IPS DF 4.7 (cell line): ENCODE results near the gene CNTN1.

Experiments used
- DNase-seq: peaks from one replicate; pipeline ENCODE4 v3.0.0-alpha.2; 2013; ENCODE audit warnings: low spot score; ENCODE audit errors: extremely low read depth

CNTN1 gene

GRCh38 chr12:40691913-40692764, at the start of gene CNTN1:
TSS of gene CNTN1 (plus strand) at chr12:40692439.
- DNase-seq, result peak; percentile 89

GRCh38 chr12:40643506-40643905, 48.7 kb upstream of the CNTN1 start:
- DNase-seq, result no peak

GRCh38 chr12:40643976-40644375, 48.3 kb upstream of the CNTN1 start:
- no peak for DNase-seq

- no peak for DNase-seq
Observed at GRCh38 chr12:40644708-40645107, 47.5 kb upstream of the CNTN1 start.

GRCh38 chr12:40645361-40645760, 46.9 kb upstream of the CNTN1 start:
- DNase-seq, result no peak

- no peak for DNase-seq
Observed at GRCh38 chr12:40646456-40646855, 45.8 kb upstream of the CNTN1 start.

- no peak for DNase-seq
Observed at GRCh38 chr12:40646911-40647310, 45.3 kb upstream of the CNTN1 start.

GRCh38 chr12:40647651-40648050, 44.6 kb upstream of the CNTN1 start:
- no peak for DNase-seq

- DNase-seq, result no peak
Observed at GRCh38 chr12:40648519-40648918, 43.7 kb upstream of the CNTN1 start.

- DNase-seq, result peak; percentile 22
Observed at GRCh38 chr12:40650038-40650704, 42.1 kb upstream of the CNTN1 start.

- DNase-seq, result no peak
Observed at GRCh38 chr12:40655451-40655850, 36.8 kb upstream of the CNTN1 start.

- DNase-seq, result no peak
Observed at GRCh38 chr12:40662366-40662765, 29.9 kb upstream of the CNTN1 start.

- no peak for DNase-seq
Observed at GRCh38 chr12:40663781-40664180, 28.5 kb upstream of the CNTN1 start.

- DNase-seq, result no peak
Observed at GRCh38 chr12:40668099-40668529, 24.1 kb upstream of the CNTN1 start.

- no peak for DNase-seq
Observed at GRCh38 chr12:40672741-40673271, 19.4 kb upstream of the CNTN1 start.

GRCh38 chr12:40681148-40681547, 11.1 kb upstream of the CNTN1 start:
- no peak for DNase-seq

- DNase-seq, result no peak
Observed at GRCh38 chr12:40684986-40685385, 7.3 kb upstream of the CNTN1 start.

- no peak for DNase-seq
Observed at GRCh38 chr12:40688085-40688725, 4.0 kb upstream of the CNTN1 start.

- no peak for DNase-seq
Observed at GRCh38 chr12:40689576-40689975, 2.7 kb upstream of the CNTN1 start.

GRCh38 chr12:40692765-40693206, 547 bp downstream of the CNTN1 start:
- no peak for DNase-seq

- no peak for DNase-seq
Observed at GRCh38 chr12:40693207-40693821, 1.1 kb downstream of the CNTN1 start.
